ENCODE data around the gene TMEM156.
"Not testable (repeated sequence)": the region's sequence is repeated elsewhere in the genome, so short reads cannot be mapped to it uniquely, and the experiment has no call there.

Gene TMEM156

GRCh38 chr4:38988353-38988752 lies 43.9 kb downstream of the TMEM156 start:
- not testable (repeated sequence) for DNase-seq

- no peak for DNase-seq
Observed at GRCh38 chr4:38987491-38987890, 44.7 kb downstream of the TMEM156 start.

GRCh38 chr4:38985410-38986100 lies 46.7 kb downstream of the TMEM156 start:
- DNase-seq = no peak

- DNase-seq = no peak
Observed at GRCh38 chr4:38983787-38984598, 48.2 kb downstream of the TMEM156 start.

GRCh38 chr4:38983291-38983690 lies 48.9 kb downstream of the TMEM156 start:
- DNase-seq = no peak

- DNase-seq = no peak
Observed at GRCh38 chr4:38982361-38983095, 49.7 kb downstream of the TMEM156 start.

- no peak for DNase-seq
Observed at GRCh38 chr4:38980903-38981676, 51.1 kb downstream of the TMEM156 start.

- no peak for DNase-seq
Observed at GRCh38 chr4:38979511-38980230, 52.5 kb downstream of the TMEM156 start.

GRCh38 chr4:38979081-38979480 lies 53.1 kb downstream of the TMEM156 start:
- no peak for DNase-seq

- DNase-seq = no peak
Observed at GRCh38 chr4:38976308-38976707, 55.9 kb downstream of the TMEM156 start.

GRCh38 chr4:38968668-38969067 lies 63.5 kb downstream of the TMEM156 start:
- DNase-seq = no peak

- peak in 1 of 2 experiments; percentile 3 for DNase-seq
Observed at GRCh38 chr4:38967260-38968095, 64.7 kb downstream of the TMEM156 start.

GRCh38 chr4:38965866-38966265 lies 66.3 kb downstream of the TMEM156 start:
- no peak for DNase-seq

GRCh38 chr4:38964942-38965775 lies 67.0 kb downstream of the TMEM156 start:
- DNase-seq = no peak

- not testable (repeated sequence) for DNase-seq
Observed at GRCh38 chr4:38959248-38959647, 73.0 kb downstream of the TMEM156 start.

- DNase-seq = no peak
Observed at GRCh38 chr4:38958453-38959190, 73.6 kb downstream of the TMEM156 start.

- DNase-seq = no peak
Observed at GRCh38 chr4:38957893-38958292, 74.3 kb downstream of the TMEM156 start.

- no peak for DNase-seq
Observed at GRCh38 chr4:38957261-38957815, 74.9 kb downstream of the TMEM156 start.

- no peak for DNase-seq
Observed at GRCh38 chr4:38955957-38956356, 76.3 kb downstream of the TMEM156 start.
